Ovary (tissue), 3 donors: ENCODE measurements around the gene SLC26A11.

Source experiments
- CTCF ChIP-seq, 3 donors: fragments of 450-650 bp in 2 of 3; fragments of 200-600 bp in 1 of 3; IDR thresholded peaks; one replicate each; pipeline versions ENCODE4 v1.5.1 to v1.8.0; 2016 to 2022; ENCODE audit warnings: antibody characterized with exemption in 3 of 3, mild to moderate bottlenecking in 1 of 3
- EP300 ChIP-seq: sonication (generic); formaldehyde crosslinking; IDR thresholded peaks from one replicate; pipeline ENCODE4 v1.6.1; 2017; ENCODE audit warnings: antibody characterized with exemption
- POLR2A ChIP-seq: fragments of 450-650 bp; IDR thresholded peaks from one replicate; pipeline ENCODE4 v1.6.1; 2017; ENCODE audit warnings: antibody characterized with exemption, mild to moderate bottlenecking, moderate library complexity
- donor health status: DM: no; HTN: no; CAD: no.

- TF ChIP-seq CTCF (IDR thresholded peaks at IDR 0.05) (no peak), EP300 (no peak), POLR2A (no peak)
Measured at GRCh38 chr17:80262291-80262690, 42.1 kb downstream of the SLC26A11 start.
